IMR-90 (cell line): ENCODE measurements around the gene IGF2BP1. TPM values are rescaled to one million over a fixed set of nuclear protein-coding genes. Genes with fewer than 3 reads are reported as not detected.

Experiments
- ATAC-seq: fragments of 200-7000 bp; cut with Tn5 transposase; 2 replicates; pipeline ENCODE4 v1.9.1; 2020; ENCODE audit warnings: low read depth, mild to moderate bottlenecking, moderate library complexity
- BruUV-seq: library from RNA; stranded (reverse); fragments of 400-500 nt; replicated peaks from 2 replicates; lab custom pipeline; 2021; lab: Mats Ljungman, UMichigan
- CTCF ChIA-PET: fragments of 300-600 bp; formaldehyde crosslinking; extraction: SDS; loops from one replicate; lab custom pipeline; 2021; ENCODE audit warnings: antibody characterized with exemption; lab: Yijun Ruan, JAX
- POLR2A ChIA-PET: fragments of 300-600 bp; sonication (Branson Sonifier 250); formaldehyde crosslinking; loops from one replicate; lab custom pipeline; 2022; ENCODE audit warnings: antibody characterized with exemption; ENCODE audit not compliant: unreplicated experiment; lab: Charles Lee
- DNase-seq: peaks from one replicate; pipeline ENCODE4 v3.0.0; 2013
- H2AFZ ChIP-seq: replicated peaks from 2 replicates; pipeline ENCODE3; 2013; ENCODE audit warnings: low read length, mild to moderate bottlenecking; ENCODE audit not compliant: poor library complexity
- H2AK5ac ChIP-seq: 2 replicates; pipeline ENCODE4 v1.6.1; 2013; ENCODE audit warnings: low read depth, low read length, inconsistent platforms
- H2AK9ac ChIP-seq: replicated peaks from 2 replicates; pipeline ENCODE3; 2013; ENCODE audit warnings: mild to moderate bottlenecking, low read depth, low read length, moderate library complexity; ENCODE audit not compliant: poor library complexity
- H2BK120ac ChIP-seq: 2 replicates; pipeline ENCODE4 v1.6.1; 2013; ENCODE audit warnings: low read depth, low read length, inconsistent platforms
- H2BK15ac ChIP-seq: 3 replicates; pipeline ENCODE4 v1.6.1; 2013; ENCODE audit warnings: low read depth, low read length, inconsistent platforms
- H2BK20ac ChIP-seq: 2 replicates; pipeline ENCODE4 v1.6.1; 2013; ENCODE audit warnings: low read depth, mild to moderate bottlenecking, inconsistent platforms, low read length, moderate library complexity
- H2BK5ac ChIP-seq: 2 replicates; pipeline ENCODE4 v1.6.1; 2013; ENCODE audit warnings: mild to moderate bottlenecking, low read depth, low read length, inconsistent platforms; ENCODE audit not compliant: poor library complexity, severe bottlenecking
- H3K14ac ChIP-seq: replicated peaks from 2 replicates; pipeline ENCODE4 v1.6.1; 2013; ENCODE audit warnings: low read depth, low read length, inconsistent platforms
- H3K18ac ChIP-seq: 2 replicates; pipeline ENCODE4 v1.6.1; 2013; ENCODE audit warnings: low read depth, low read length, control low read depth
- H3K23ac ChIP-seq: 2 replicates; pipeline ENCODE4 v1.6.1; 2013; ENCODE audit warnings: low read depth, low read length, inconsistent platforms
- H3K27ac ChIP-seq: 2 replicates; pipeline ENCODE4 v1.5.1; 2013; ENCODE audit warnings: mild to moderate bottlenecking, control low read depth, low read length; ENCODE audit not compliant: insufficient read depth
- H3K27me3 ChIP-seq: 2 replicates; pipeline ENCODE4 v1.6.1; 2013; ENCODE audit warnings: low read length; ENCODE audit not compliant: control insufficient read depth, insufficient read depth
- H3K36me3 ChIP-seq: 2 replicates; pipeline ENCODE4 v1.6.1; 2013; ENCODE audit warnings: low read length, mixed read lengths; ENCODE audit not compliant: control insufficient read depth, insufficient read depth
- H3K4ac ChIP-seq: 2 replicates; pipeline ENCODE4 v1.6.1; 2013; ENCODE audit warnings: low read depth, low read length, inconsistent platforms
- H3K4me1 ChIP-seq: 2 replicates; pipeline ENCODE4 v1.6.1; 2013; ENCODE audit warnings: low read length, mixed read lengths; ENCODE audit not compliant: control insufficient read depth, insufficient read depth
- H3K4me2 ChIP-seq: 2 replicates; pipeline ENCODE4 v1.6.1; 2013; ENCODE audit warnings: low read depth, mild to moderate bottlenecking, control low read depth, low read length, moderate library complexity
- H3K4me3 ChIP-seq: 2 replicates; pipeline ENCODE4 v1.5.1; 2013; ENCODE audit warnings: low read depth, mild to moderate bottlenecking, control low read depth, low read length, moderate library complexity; ENCODE audit not compliant: insufficient read depth
- H3K56ac ChIP-seq: 2 replicates; pipeline ENCODE4 v1.6.1; 2013; ENCODE audit warnings: low read length, inconsistent platforms; ENCODE audit not compliant: insufficient read depth; ENCODE audit errors: extremely low read depth
- H3K79me1 ChIP-seq, 2 experiments: 2 replicates each; pipeline ENCODE4 v1.6.1; 2013; ENCODE audit warnings: low read length in 2 of 2, inconsistent platforms in 1 of 2, low read depth in 1 of 2
- H3K9ac ChIP-seq: 2 replicates; pipeline ENCODE4 v1.6.1; 2013; ENCODE audit warnings: low read depth, low read length, control low read depth
- H3K9me1 ChIP-seq: 2 replicates; pipeline ENCODE4 v1.6.1; 2013; ENCODE audit warnings: low read length, inconsistent platforms; ENCODE audit not compliant: insufficient read depth
- H3K9me3 ChIP-seq: 2 replicates; pipeline ENCODE4 v1.6.1; 2013; ENCODE audit warnings: low read length; ENCODE audit not compliant: control insufficient read depth, insufficient read depth
- H4K20me1 ChIP-seq: 2 replicates; pipeline ENCODE4 v1.6.1; 2013; ENCODE audit warnings: low read length, inconsistent platforms; ENCODE audit not compliant: insufficient read depth
- H4K5ac ChIP-seq: 2 replicates; pipeline ENCODE4 v1.6.1; 2013; ENCODE audit warnings: mild to moderate bottlenecking, low read depth, low read length, control low read depth
- H4K8ac ChIP-seq, 2 experiments: 2 replicates each; pipeline ENCODE4 v1.6.1; 2013; ENCODE audit warnings: low read depth in 2 of 2, low read length in 2 of 2, control low read depth in 1 of 2, inconsistent platforms in 1 of 2
- H4K91ac ChIP-seq: 2 replicates; pipeline ENCODE4 v1.6.1; 2013; ENCODE audit warnings: low read depth, low read length, inconsistent platforms; ENCODE audit not compliant: insufficient read depth
- MAFK ChIP-seq: IDR thresholded peaks from 2 replicates; pipeline ENCODE4 v1.6.1; 2012; ENCODE audit warnings: low read depth, low read length, improper control_type of control experiment
- MAZ ChIP-seq: IDR thresholded peaks from 2 replicates; pipeline ENCODE4 v1.6.1; 2012; ENCODE audit warnings: low read depth, mild to moderate bottlenecking, low read length, improper control_type of control experiment, moderate library complexity, borderline replicate concordance
- WGBS, 2 experiments: methylation state at CpG; one replicate each; pipeline versions ENCODE4 v1.1.5 to v1.1.7; 2013; ENCODE audit warnings: missing lambda C conversion rate in 2 of 2; ENCODE audit not compliant: insufficient read length in 1 of 2; ENCODE audit errors: extremely low coverage in 2 of 2; 5-methylcytosine and 5-hydroxymethylcytosine counted together
- dilution Hi-C: fragments of 300-500 bp; cut with HindIII; formaldehyde crosslinking; loops from one replicate; pipeline ENCODE4 v1.14.3; 2018; ENCODE audit warnings: low sequenced_read_pairs; ENCODE audit not compliant: unreplicated experiment
- in situ Hi-C: fragments of 300-500 bp; cut with MboI; formaldehyde crosslinking; loops from 3 replicates; pipeline ENCODE4 v1.14.3; 2019; ENCODE audit warnings: low sequenced_read_pairs, inconsistent platforms, mixed read lengths
- intact Hi-C: fragments of 100-400 bp; cut with micrococcal nuclease; formaldehyde crosslinking; loops from 2 replicates; pipeline ENCODE4 v1.10.0; 2022
- polyA plus RNA-seq, 3 experiments: library from polyadenylated mRNA; depleted of rRNA; stranded (reverse); fragments of >200 nt; gene quantifications; 2 replicates each; pipeline ENCODE4 v1.2.3, GENCODE V29; 2012; ENCODE audit warnings: low replicate concordance in 1 of 3
- total RNA-seq: library from RNA; depleted of rRNA; stranded (reverse); fragments of >200 nt; gene quantifications from 2 replicates; pipeline ENCODE4 v1.2.3, GENCODE V29; 2012

Gene IGF2BP1
- total and polyA plus RNA-seq, 2 of the 4 experiments (the other 2 are of a cell fraction): 10.2 to 13.1 TPM

DNA sequence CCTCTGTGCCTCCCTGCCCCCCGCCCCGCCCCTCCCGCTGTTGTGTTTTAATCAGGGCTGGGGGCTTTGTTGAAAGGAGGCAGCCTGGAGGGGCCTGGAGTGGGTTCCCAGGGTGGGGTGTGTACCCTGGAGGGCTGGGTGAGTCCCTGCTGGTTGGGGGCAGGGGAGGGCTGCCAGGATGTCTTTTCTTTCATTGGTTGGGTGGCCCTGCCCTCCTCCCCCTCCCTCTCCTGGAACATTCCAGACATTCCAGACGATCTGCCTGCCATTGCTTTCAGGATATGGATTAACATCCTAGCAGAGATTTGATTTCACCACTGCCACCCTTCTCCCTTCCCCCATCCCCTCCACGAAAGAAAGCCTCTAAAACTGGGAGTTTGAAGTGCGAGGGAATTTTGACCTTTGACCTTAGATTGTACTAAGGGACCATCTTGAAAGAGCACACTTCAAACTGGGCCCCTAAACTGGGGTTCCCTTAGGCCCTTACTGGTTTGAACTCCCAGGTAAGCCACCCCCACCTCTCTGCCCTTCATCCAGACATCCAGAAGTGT, 25.3 kb downstream of the IGF2BP1 start:
- peaks cover 22% of the 10 kb centered on the region for H3K4me1 ChIP-seq
- peak overlapping the region; percentile 95 for H3K14ac ChIP-seq
- no TSS peak for BruUV-seq
- ChIA-PET POLR2A (no interaction called here), CTCF (interaction anchor here (0.5 kb wide), 1 partner anchor 49 kb away, joined by 3 read pairs; no protein-coding TSS in a partner anchor)
- peaks cover 29% of the 10 kb centered on the region for H4K20me1 ChIP-seq
- intact Hi-C loops (loop anchor here (2.0 kb wide), 1 partner anchor 50 kb away; no protein-coding TSS in a partner anchor), in situ Hi-C loops (no loop called here), dilution Hi-C loops (no loop called here)
- H4K5ac ChIP-seq: peak overlapping the region; percentile 87
- H2BK5ac ChIP-seq: peak overlapping the region; percentile 88
- H3K9me3 ChIP-seq: no peaks in the 10 kb centered on the region
- peak overlapping the region; percentile 78 to 98 for H4K8ac ChIP-seq
- peaks cover 33 to 85% of the 10 kb centered on the region in 2 experiments for H3K79me1 ChIP-seq
- no peaks in the 10 kb centered on the region for H3K27me3 ChIP-seq
- peaks cover 27% of the 10 kb centered on the region for H3K9me1 ChIP-seq
- H3K27ac ChIP-seq: peak overlapping the region; percentile 82
- peak overlapping the region; percentile 85; the same call in 2 of the 3 replicates for H2BK15ac ChIP-seq
- peaks cover 8% of the 10 kb centered on the region for H3K36me3 ChIP-seq
- H2AFZ ChIP-seq: peak overlapping the region; percentile 65
- TF ChIP-seq MAFK (no peak), MAZ (peak; percentile 69; the same call in 1 of the 2 replicates)
- peak overlapping the region; percentile 69; the same call in 1 of the 2 replicates for H3K56ac ChIP-seq
- WGBS, 2 experiments: no CpG with 5 or more reads among the region's 6 CpGs
- H2AK9ac ChIP-seq: peak overlapping the region; percentile 97
- ATAC-seq (peak; percentile 91), DNase-seq (peak; percentile 49)
- H2BK120ac ChIP-seq: peak overlapping the region; percentile 94
- H3K4ac ChIP-seq: peak overlapping the region; percentile 92
- peak overlapping the region; percentile 88 for H2BK20ac ChIP-seq
- H3K4me3 ChIP-seq: no peak overlapping the region
- peak overlapping the region; percentile 99 for H4K91ac ChIP-seq
- H3K9ac ChIP-seq: no peak overlapping the region
- H3K23ac ChIP-seq: peak overlapping the region; percentile 91
- peak overlapping the region; percentile 89 for H3K18ac ChIP-seq
- peak overlapping the region; percentile 20; the same call in 1 of the 2 replicates for H3K4me2 ChIP-seq
- H2AK5ac ChIP-seq: peak overlapping the region; percentile 98
